Glomerular visceral epithelial cell (primary cell): ENCODE data around the gene SLC38A1.
"Not testable (repeated sequence)": the region's sequence is repeated elsewhere in the genome, so short reads cannot be mapped to it uniquely, and the experiment has no call there.

ENCODE experiments used
- DNase-seq: peaks from one replicate; pipeline ENCODE4 v3.0.0-alpha.2; 2016; ENCODE audit errors: extremely low spot score

SLC38A1 gene

DNA sequence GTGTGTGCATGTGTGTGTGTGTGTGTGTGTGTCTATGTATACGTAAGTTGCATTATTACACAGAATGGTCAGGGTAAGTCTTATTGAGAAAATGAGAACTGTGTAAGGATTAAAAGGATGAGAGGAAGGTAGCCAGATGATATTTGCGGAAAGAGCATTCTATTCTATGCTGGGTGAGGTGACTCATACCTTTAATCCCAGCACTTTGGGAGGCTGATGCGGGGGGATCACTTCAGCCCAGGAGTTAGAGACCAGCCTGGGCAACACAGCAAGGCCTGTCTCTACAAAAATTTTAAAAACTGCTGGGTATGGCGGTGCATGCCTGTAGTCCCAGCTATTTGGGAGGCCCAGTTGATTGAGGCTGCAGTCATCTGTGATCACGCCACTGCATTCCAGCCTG is 103.7 kb downstream of the SLC38A1 start:
- no peak for DNase-seq

DNA sequence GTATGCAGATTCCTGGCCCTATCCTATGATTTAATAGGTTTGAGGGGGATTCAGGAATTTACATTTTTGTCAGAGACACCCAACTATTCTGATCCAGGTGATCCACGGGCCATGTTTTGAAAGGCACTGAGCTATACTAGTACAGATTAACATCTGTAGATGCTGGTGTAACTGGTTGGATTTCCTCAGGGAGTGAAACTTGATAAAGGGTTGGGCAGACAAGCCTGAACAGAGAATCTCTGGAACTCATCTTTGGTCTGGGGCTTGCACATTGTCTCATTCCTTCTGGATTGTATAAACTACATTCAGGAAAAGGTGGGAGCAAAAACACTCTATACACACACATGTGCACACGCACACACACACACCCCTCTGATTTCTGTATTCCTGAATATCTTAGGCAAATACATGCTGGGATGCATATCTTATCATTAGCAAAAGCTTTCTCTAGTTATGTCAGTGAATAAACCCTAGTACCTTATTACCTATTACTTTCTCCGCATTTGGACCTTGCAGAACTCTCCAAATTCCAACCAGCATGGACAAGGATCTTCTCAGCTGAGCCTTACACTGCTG is 104.6 kb downstream of the SLC38A1 start:
- no peak for DNase-seq

DNA sequence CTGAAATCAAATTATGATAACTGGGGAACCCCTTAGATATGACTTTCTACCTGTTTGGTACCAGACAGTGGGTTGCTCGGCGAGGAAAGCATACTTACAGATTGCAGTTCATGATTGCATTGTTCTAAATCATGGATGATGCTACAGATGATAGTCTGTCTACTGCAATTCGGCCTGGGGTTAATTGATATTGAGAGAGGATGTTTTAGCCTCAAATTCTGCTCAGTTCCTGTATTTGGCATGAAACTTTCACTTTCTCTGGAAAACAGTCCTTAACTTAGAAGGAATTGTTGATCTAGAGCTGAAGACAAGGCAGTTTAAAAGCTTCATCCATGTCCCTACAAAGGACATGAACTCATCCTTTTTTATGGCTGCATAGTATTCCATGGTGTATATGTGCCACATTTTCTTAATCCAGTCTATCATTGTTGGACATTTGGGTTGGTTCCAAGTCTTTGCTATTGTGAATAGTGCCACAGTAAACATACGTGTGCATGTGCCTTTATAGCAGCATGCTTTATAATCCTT is 106.2 kb downstream of the SLC38A1 start:
- not testable (repeated sequence) for DNase-seq

DNA sequence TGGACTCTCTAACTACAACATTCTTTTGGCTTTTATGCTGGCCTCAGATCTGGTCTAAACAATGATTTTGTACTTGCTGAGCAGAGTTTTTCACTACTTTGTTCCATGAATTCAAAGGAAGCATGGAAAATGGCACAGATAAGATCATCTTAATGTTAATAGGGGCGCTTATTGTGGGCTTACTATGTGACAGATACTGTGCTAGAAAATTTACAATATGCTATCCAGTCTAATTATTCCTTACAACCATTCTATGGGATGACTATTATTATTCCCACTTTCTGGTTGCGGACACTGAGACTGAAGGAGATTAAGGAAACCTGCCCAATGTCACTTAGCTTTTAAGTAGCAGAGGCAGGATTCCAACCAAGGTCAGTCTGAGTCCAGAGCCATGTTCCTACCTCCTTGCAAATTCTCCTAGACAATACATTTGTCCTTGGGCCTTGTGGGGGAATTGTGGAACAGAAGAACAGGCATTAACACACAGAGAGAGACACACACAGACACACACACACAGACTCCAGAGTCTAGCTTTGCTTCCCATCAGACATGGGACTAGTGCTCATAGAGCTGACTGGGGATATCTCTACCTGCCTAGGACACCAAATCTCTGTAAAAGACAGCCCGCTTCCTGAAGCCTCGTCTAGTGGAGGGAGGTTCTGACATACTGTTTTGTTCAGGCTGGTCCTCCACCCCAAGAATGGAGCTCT is 107.7 kb downstream of the SLC38A1 start:
- DNase-seq, result no peak

- peak; percentile 90 for DNase-seq
Measured at GRCh38 chr12:46160101-46160980, 108.5 kb downstream of the SLC38A1 start.

- DNase-seq, result no peak
Measured at GRCh38 chr12:46159309-46159901, 109.4 kb downstream of the SLC38A1 start.

GRCh38 chr12:46158501-46158900 is 110.3 kb downstream of the SLC38A1 start:
- no peak for DNase-seq

- peak; percentile 22 for DNase-seq
Measured at GRCh38 chr12:46154221-46154985, 114.4 kb downstream of the SLC38A1 start.

DNA sequence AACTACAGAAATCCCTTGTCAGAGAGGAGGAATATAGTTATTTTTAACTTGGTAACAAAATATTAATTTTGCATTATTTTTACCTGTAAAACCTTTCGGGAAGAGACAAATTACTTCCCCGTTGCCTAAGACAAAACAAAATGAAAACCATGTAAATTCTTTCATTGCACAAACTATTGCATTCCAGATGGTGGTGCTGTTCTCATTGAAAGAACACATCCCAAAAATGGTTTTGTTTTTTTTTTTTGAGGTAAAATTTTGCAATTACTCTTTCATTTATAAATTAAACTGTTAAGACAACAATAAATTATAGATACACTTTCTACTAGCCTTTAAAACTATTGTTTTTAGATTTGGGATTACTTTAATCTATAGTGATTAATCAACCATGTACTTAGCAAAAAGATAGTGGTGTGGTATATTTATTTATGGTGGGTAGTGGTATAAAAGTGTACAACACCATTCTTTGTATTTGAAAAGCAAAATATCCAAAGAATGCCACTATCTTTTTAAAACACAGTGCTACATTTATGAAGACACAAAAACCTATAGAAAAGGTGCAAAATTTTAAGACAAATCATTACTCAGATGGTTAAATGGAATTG is 115.5 kb downstream of the SLC38A1 start:
- DNase-seq, result peak; percentile 9

- DNase-seq, result no peak
Measured at GRCh38 chr12:46152456-46152855, 116.4 kb downstream of the SLC38A1 start.

DNA sequence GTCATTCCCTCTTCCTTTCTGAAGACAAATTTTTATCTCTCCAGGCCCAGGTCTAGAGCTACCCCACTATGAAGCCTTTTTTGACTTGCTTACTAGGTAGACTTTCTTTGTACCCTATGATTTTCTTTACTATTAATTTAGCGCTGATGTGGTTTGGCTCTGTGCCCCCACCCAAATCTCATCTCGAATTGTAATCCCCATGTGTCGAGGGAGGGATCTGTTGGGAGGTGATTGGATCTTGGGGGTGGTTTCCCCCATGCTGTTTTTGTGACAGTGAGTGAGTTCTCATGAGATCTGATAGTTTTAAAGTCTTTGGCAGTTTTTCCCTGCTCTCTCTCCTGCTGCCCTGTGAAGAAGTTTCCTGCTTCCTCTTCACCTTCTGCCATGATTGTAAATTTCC is 118.1 kb downstream of the SLC38A1 start:
- no peak for DNase-seq

- no peak for DNase-seq
Measured at GRCh38 chr12:46149905-46150304, 118.9 kb downstream of the SLC38A1 start.

DNA sequence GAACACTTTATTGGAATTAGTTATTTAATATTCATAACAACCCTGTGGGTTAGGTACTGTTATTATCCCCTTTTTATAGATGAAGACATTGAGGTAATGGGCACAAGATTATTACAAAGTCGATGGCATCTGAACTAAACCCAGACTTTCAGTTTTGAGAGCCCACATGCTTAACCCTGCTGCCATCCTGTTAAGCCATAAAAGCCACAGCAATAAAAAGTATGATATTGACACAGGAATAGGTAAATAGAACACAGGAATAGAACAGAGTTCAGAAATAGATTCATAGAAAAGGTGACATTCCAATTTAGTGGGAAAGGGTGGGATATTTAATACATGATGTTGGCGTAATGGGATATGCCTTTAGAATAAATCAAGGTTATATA is 119.8 kb downstream of the SLC38A1 start:
- DNase-seq, result no peak

- DNase-seq, result no peak
Measured at GRCh38 chr12:46148327-46149078, 120.3 kb downstream of the SLC38A1 start.

DNA sequence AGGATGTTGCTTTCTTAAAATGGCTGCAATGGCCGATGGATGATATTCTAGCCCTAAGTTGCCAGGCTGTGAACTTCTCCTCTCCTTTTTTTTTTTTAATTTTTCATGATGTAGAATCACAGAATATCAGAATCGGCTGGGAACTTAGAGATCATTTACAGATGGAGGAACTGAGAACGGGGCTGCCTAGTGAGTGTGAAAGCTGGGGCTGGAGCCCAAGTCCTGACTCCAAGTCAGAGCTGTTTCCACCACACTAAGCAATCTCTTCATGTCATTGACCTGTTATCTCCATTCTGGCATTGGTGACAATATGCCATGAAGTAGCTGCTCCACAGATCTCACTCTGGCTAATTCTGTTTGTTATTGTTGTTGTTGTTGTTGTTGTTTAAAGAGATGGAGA is 121.7 kb downstream of the SLC38A1 start:
- no peak for DNase-seq

- no peak for DNase-seq
Measured at GRCh38 chr12:46145881-46146280, 123.0 kb downstream of the SLC38A1 start.

DNA sequence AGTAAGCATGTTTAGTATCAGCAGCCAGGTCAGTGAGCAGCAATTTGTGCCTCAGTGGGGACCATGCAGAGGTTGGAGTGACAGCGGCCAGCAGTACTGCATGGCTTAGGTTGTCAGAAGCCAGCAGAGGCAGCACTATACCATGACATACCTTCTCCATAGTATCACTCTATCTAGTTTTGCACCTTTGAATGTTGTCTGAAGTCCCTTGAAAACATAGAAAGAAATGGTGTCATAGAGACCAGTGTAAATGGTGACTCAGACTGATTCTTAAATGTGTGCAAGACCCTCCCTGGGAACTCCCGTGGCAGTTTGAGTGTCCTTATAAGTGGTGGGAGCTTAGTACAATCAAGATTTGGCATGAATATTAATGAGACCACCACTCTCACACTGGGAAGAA is 124.4 kb downstream of the SLC38A1 start:
- DNase-seq, result no peak

GRCh38 chr12:46136249-46136648 is 132.6 kb downstream of the SLC38A1 start:
- DNase-seq, result no peak

- no peak for DNase-seq
Measured at GRCh38 chr12:46135750-46136149, 133.1 kb downstream of the SLC38A1 start.

DNA sequence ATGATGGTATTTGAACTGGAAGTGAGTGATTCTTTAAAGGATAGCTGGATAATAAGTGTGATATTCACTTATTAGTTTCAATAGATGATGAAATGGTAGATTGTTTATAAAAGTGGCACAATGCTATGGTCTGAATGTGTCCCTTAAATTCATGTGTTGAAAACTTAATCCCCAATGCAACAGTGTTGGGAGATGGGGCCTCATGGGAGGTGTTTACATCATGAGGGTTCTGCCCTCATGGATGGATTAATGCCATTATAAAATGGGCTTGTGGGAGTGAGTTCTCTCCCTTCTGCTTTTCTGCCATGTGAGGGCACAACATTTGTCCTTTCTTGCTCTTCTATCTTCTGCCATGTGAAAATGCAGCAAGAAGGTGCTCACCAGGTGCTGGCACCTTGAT is 134.0 kb downstream of the SLC38A1 start:
- DNase-seq, result no peak
